ENCODE results near the gene IL3. TPM values are rescaled to one million over a fixed set of nuclear protein-coding genes. Genes with fewer than 3 reads are reported as not detected.
A peak's percentile ranks its signal among the peaks of the same experiment; 100 is the strongest.
"Not testable (repeated sequence)": the region's sequence is repeated elsewhere in the genome, so short reads cannot be mapped to it uniquely, and the experiment has no call there.

IL3 gene
- total RNA-seq, 1 donor from 2014 or later, result not detected

GRCh38 chr5:132090107-132090506 lies 29.7 kb downstream of the IL3 start:
- ATAC-seq, result no peak

DNA sequence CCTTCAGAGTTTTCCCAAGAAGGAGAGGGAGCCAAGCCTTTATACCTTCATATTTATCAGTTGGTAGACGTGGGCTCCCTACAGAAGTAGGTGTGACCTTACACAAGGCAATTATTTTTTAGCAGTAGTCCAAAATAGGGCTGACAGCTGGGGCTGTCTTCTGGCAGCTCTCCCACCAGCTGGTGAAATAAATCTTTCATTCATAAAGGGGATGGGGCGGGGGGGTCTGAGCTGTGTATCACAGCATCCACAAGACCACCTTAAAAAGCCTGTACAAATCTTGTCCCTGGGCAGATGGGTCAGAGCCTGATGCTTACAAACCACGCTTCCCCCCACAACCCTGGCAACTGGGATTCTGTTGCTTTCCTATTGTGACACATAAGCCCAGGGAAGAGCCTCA lies 32.8 kb downstream of the IL3 start:
- no peak for ATAC-seq

More at GRCh38 chr5:132090107-132090506, 29.7 kb downstream of the IL3 start:
- DNase-seq (ENCODE audit: low spot score), result no peak

DNA sequence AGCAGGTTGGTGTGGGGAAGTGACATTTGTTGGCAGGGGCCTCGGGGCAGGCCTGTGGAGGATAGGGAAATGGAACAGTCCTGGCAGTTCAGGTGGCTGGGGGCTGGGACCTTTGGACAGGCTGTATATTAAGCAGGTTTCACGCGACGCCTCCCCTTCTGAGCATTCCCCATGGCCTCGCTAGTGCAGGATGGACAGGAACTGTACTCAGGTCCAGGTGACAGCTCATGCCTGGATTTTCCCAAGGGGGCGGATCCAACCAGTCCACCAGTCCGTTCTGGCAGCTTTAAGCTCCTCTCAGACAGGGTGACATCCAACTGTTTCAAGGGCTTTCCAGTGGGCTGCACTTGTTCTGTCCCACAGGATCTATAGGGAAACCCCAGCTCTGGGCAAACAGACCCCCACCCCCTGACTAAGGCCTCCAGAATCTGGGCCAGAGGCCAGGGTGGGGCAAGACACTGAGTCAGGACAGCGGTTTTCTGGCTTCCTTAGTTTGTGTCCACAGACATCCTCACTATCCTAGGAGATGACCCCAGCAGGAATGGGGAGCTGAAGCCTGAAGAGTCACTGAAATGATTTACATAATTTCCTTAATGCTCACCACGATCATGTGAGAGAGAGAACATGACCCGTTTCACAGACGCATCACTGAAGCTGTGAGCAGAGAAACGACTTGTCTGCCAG lies 34.1 kb downstream of the IL3 start:
- ATAC-seq (no peak), DNase-seq (ENCODE audit: low spot score) (no peak)

More for the DNA sequence above, 32.8 kb downstream of the IL3 start:
- DNase-seq (ENCODE audit: low spot score), result no peak

DNA sequence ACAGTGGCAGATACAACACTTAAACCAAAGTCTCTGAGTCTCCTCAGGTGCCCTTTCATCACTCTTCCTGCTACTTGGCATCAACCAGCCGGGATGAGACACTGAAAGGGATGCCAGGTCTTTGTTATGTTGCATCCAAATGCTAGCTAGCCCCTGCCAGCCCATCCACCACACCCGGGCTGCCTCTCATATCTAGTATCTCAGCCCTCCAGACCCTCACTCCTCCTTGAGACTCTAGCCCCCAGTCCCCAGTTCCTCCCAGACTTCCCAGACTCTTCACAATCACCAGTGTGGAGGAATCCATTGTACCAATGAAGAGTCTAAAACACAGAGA lies 34.6 kb downstream of the IL3 start:
- ATAC-seq, result no peak
- no peak for DNase-seq (ENCODE audit: low spot score)

DNA sequence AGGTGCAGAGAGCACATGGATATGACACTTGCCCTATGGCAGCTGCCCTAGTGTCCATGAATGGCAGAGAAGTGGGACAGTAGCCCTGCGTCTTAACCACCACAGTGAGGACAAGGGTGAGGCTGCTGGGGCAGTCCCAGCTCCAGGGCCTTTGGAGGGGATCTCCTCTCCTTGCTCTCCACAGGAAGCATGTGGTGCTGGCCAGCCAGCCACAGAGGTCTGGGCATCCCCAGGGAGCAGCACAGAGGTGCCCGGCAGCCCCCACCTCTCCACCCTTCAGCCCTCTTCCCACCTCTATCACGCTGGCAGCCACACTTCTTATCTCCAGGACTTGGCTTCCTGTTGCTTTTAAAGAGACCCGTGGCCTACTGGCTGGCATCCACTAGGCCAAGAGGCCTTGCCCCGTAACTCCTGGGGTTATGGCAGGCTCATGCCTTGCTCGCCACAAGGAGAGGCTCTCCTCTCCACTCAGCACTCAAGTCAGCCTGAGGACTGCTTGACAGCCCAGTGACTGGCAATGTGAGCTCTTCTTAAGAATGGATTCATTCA lies 35.0 kb downstream of the IL3 start:
- DNase-seq (ENCODE audit: low spot score), result no peak

GRCh38 chr5:132096904-132097303 lies 36.4 kb downstream of the IL3 start:
- ATAC-seq, result no peak
- DNase-seq (ENCODE audit: low spot score), result no peak

More for the DNA sequence above, 35.0 kb downstream of the IL3 start:
- ATAC-seq, result no peak

DNA sequence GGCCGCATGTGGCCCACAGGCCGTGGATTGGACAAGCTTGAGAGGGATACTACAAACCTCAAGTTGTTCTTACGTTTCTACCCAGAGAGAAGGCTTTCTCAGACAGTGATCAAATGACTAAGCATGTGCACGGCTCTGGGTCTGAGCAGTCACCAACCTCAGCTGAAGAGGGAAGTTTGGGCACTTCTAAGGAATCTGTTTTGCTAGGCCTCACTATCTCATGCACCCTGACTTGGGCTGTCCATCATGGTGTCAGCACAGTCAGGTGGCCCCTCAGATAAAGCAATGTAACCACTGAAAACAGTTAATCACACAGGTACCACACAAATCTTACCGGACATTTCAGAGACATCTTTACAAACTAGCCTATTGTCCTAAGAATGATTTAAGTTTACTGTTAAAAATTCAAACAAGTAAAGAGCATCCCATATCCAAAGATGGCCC lies 37.7 kb downstream of the IL3 start:
- no peak for DNase-seq (ENCODE audit: low spot score)
- ATAC-seq, result no peak

- DNase-seq (ENCODE audit: low spot score), result no peak
- ATAC-seq, result no peak
Observed at GRCh38 chr5:132098621-132099020, 38.2 kb downstream of the IL3 start.

- ATAC-seq (no peak), DNase-seq (ENCODE audit: low spot score) (no peak)
Observed at GRCh38 chr5:132099076-132099748, 38.8 kb downstream of the IL3 start.

DNA sequence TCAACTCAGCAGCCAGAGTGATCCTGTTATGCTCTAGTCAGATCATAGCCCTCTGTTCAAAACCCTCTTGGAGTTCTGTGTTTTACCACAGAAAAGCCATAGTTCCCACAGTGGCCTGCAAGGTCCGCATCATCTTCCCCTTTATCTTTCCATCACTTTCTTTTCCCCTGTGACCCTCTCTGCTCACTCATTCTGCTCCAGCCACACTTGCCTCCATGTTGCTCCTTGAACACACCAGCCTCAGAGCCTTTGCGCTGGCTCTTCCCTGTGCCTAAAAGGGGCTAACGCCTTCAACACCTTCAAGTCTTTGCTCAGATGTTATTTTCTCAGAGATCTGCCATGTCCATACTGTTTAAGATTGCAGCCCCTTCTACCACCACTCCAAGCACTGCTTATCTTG lies 39.5 kb downstream of the IL3 start:
- ATAC-seq (no peak), DNase-seq (ENCODE audit: low spot score) (no peak)

GRCh38 chr5:132100672-132101261 lies 40.3 kb downstream of the IL3 start:
- no peak for DNase-seq (ENCODE audit: low spot score)

DNA sequence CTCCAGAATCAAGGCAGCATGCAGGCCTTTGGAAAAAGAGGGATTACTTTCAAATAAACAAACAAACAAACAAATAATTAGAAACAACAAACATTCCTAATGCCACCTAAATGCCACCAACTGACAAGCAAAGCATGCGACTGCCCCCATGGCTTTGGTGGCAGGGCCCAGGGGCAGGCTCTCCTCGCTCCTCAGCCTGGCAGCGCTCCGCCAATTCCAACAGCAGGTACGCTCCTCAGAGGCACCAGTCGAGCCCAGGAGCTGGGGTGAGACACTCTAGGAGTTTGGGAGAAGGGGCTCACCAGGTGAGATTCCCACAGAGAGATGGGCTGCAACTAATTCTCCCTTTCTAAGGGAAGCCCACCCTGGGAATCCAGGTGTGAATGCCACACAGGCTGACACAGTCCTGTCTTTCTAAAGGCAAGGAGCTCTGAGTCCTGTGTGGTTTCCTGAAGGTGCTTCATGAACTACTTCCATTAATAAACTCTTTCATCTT lies 41.0 kb downstream of the IL3 start:
- DNase-seq (ENCODE audit: low spot score), result no peak
- no peak for ATAC-seq

More at GRCh38 chr5:132100672-132101261, 40.3 kb downstream of the IL3 start:
- ATAC-seq, result no peak

GRCh38 chr5:132102101-132102701 lies 41.7 kb downstream of the IL3 start:
- no peak for DNase-seq (ENCODE audit: low spot score)
- ATAC-seq, result no peak

DNA sequence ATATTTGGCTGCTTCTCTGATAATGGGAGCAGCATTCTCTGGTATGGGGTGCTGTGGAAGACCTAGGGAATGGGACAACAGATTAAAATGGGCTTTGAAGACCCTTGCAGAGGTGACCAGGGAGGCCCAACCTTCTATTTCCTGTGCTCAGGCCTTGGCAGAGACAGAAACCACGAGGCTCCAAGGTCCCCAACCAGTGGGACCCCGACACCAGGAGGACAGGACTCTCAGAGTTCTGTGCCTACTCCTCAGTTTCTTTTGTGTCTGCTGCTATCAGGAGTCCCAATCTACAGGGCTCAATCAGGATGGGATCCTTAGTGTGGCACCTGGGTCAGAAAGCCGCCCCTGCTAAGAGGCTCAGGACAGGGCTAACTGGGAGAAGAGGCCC lies 42.5 kb downstream of the IL3 start:
- no peak for ATAC-seq
- no peak for DNase-seq (ENCODE audit: low spot score)

DNA sequence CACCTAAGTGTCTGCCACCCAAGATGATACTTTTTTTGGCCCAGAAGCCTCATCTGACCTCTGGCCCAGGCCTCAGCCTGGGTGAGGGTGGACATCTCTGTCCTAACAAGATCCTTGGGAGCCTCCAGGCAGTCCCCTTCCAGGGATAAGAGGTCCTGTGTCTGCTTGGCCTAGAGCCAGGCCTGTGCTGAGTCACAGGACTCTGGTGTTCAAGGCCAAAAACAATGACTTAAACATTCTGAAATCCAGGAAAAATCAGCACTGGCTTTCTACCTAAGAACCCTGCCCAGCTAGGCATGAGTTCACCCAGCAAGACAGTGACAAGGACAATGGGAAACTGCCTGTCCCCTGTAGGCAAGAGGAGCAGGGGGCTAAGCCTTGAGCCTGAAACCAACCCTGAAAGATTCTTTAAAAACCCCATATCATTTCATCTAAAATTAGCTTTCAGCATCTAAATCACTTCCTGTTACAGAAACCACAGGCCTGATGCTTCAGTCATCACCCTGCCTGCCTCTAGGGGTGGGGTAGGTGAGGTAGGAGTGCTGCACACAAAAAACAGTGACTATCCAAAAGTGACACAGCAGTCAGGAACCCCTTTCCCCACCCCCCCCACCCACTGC lies 43.0 kb downstream of the IL3 start:
- ATAC-seq (peak; percentile 42), DNase-seq (ENCODE audit: low spot score) (peak; percentile 55)

DNA sequence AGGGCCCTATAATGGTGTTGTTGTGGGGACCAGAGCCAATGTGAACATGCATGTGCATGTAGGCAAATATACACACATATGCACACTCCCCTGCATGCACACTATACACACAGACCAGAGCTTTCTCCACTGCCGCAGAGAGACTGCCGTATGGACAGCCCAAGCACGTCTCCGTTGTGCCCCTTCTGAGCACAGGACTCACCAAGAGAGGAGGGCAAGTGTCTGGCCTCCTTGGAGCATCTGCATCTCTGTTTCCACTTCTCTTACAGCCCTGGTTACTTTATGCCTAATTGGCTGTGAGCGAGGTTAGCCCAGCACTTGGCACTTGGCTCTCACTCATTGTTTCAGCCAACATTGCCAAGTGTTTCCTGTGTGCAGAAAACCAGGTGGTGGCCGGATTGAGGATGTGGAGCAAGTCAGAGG lies 43.5 kb downstream of the IL3 start:
- ATAC-seq (no peak), DNase-seq (ENCODE audit: low spot score) (no peak)

DNA sequence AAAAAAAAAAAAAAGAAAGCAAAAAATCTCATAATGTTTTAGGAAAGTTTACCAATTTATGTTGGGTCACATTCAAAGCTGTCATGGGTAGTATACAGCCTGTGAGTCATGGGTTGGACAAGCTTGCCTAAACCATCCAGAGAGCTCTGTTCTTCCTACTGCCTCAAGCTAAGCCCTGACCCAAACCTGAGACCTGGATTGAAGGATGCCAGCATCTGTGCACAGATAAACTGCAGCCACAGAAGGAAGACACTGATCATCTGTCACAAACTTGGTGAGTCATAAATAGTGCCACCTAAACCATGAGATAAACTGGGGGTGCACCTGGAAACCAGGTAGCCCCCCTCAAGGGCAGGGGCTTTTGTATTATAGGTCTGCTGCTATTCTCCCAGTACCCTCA lies 44.1 kb downstream of the IL3 start:
- DNase-seq (ENCODE audit: low spot score) (no peak), ATAC-seq (no peak)

GRCh38 chr5:132105688-132106087 lies 45.2 kb downstream of the IL3 start:
- DNase-seq (ENCODE audit: low spot score) (no peak), ATAC-seq (no peak)

- not testable (repeated sequence) for ATAC-seq; DNase-seq (ENCODE audit: low spot score)
Observed at GRCh38 chr5:132108495-132108894, 48.0 kb downstream of the IL3 start.

DNA sequence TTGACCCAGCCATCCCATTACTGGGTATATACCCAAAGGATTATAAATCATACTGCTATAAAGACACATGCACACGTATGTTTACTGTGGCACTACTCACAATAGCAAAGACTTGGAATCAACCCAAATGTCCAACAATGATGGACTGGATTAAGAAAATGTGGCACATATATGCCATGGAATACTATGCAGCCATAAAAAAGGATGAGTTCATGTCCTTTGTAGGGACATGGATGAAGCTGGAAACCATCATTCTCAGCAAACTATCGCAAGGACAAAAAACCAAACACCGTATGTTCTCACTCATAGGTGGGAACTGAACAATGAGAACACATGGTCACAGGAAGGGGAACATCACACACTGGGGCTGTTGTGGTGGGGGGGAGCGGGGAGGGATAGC lies 48.5 kb downstream of the IL3 start:
- DNase-seq (ENCODE audit: low spot score); ATAC-seq: not testable (repeated sequence)

Data from left lobe of liver (tissue), 2 donors.